Stimulated activated CD4-positive, alpha-beta T cell treated with anti-CD3 and anti-CD28 coated beads, Interleukin-4, amount 100 ng/mL, for 24 hours (primary cell): ENCODE data around the gene SLC25A42.

Experiments
- DNase-seq: peaks from one replicate; pipeline ENCODE4 v3.0.0-alpha.2; 2020

SLC25A42 gene

GRCh38 chr19:19051478-19052213 lies 12.1 kb upstream of the SLC25A42 start:
- no peak for DNase-seq

GRCh38 chr19:19052921-19053320 lies 10.9 kb upstream of the SLC25A42 start:
- DNase-seq: no peak

- peak; percentile 53 for DNase-seq
Measured at GRCh38 chr19:19053508-19054314, 10.1 kb upstream of the SLC25A42 start.

- no peak for DNase-seq
Measured at GRCh38 chr19:19054315-19054938, 9.4 kb upstream of the SLC25A42 start.

GRCh38 chr19:19054939-19055440 lies 8.8 kb upstream of the SLC25A42 start:
- DNase-seq: no peak

GRCh38 chr19:19055701-19056100 lies 8.1 kb upstream of the SLC25A42 start:
- no peak for DNase-seq

GRCh38 chr19:19056636-19057275 lies 7.0 kb upstream of the SLC25A42 start:
- no peak for DNase-seq

- DNase-seq: no peak
Measured at GRCh38 chr19:19057317-19057716, 6.5 kb upstream of the SLC25A42 start.

GRCh38 chr19:19057720-19058119 lies 6.1 kb upstream of the SLC25A42 start:
- no peak for DNase-seq

GRCh38 chr19:19059018-19059836 lies 4.6 kb upstream of the SLC25A42 start:
- DNase-seq: no peak

GRCh38 chr19:19059837-19060611 lies 3.8 kb upstream of the SLC25A42 start:
- no peak for DNase-seq

GRCh38 chr19:19061506-19061905 lies 2.3 kb upstream of the SLC25A42 start:
- DNase-seq: no peak

- DNase-seq: peak; percentile 21
Measured at GRCh38 chr19:19062454-19063182, 1.2 kb upstream of the SLC25A42 start.

GRCh38 chr19:19064098-19064722 lies 416 bp downstream of the SLC25A42 start:
- DNase-seq: peak; percentile 19

- DNase-seq: peak; percentile 45
Measured at GRCh38 chr19:19064811-19065745, 1.3 kb downstream of the SLC25A42 start.

GRCh38 chr19:19067276-19068072 lies 3.7 kb downstream of the SLC25A42 start:
- no peak for DNase-seq

GRCh38 chr19:19068659-19069654 lies 5.2 kb downstream of the SLC25A42 start:
- DNase-seq: no peak
